DMS 273 treated with DMSO at 0.1 percent for 48 hours (cell line): Measurements from ENCODE around the gene ZBTB32.
A peak's percentile ranks its signal among the peaks of the same experiment; 100 is the strongest.
"Not testable (repeated sequence)": the region's sequence is repeated elsewhere in the genome, so short reads cannot be mapped to it uniquely, and the experiment has no call there.

Source experiments
- DNase-seq: peaks from one replicate; lab custom pipeline; 2025; lab: John Stamatoyannopoulos, UW

Gene ZBTB32, protein sequence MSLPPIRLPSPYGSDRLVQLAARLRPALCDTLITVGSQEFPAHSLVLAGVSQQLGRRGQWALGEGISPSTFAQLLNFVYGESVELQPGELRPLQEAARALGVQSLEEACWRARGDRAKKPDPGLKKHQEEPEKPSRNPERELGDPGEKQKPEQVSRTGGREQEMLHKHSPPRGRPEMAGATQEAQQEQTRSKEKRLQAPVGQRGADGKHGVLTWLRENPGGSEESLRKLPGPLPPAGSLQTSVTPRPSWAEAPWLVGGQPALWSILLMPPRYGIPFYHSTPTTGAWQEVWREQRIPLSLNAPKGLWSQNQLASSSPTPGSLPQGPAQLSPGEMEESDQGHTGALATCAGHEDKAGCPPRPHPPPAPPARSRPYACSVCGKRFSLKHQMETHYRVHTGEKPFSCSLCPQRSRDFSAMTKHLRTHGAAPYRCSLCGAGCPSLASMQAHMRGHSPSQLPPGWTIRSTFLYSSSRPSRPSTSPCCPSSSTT

DNA sequence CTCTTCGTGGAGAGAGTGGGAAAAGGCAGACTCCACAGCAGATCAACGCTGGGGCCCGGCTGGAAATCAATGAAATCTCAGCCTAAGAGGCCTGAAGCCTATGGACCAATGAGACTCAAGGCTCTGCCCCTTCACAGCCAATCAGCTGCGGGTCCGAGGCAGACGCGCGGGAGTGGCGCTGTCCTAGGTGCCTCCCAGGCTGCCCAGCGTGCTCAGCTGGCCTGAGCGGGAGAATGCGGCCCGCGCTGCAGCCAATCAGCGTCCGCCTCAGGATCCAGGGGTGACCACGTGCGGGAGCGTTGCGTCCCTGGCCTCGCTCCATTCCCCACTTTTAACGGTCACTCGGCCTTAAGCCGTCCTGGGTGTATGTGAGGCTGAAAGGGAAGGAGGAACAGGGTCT lies at the start of gene ZBTB32:
Gene ZBTB32 (plus strand): TSS at position 341 of the 400 bp plus-strand sequence. CDS start 10,069 bp downstream, outside the sequence.
- DNase-seq: no peak

DNA sequence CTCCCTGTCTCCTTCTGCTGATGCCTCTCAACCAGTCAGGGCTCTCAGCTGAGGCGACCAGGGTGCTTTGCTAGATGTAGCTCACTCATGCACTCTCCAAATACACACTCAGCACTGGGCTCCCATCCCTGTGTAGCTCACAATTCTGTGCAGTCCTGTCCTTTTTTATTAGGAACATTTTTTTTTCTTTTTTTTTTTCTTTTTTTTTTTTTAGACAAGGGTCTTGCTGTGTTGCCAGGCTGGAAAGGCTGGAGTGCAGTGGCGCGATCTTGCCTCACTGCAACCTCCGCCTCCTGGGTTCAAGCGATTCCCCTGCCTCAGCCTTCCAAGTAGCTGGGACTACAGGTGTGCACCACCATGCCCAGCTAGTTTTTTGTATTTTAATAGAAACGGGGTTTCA lies 49.5 kb upstream of the ZBTB32 start:
- DNase-seq: not testable (repeated sequence)

DNA sequence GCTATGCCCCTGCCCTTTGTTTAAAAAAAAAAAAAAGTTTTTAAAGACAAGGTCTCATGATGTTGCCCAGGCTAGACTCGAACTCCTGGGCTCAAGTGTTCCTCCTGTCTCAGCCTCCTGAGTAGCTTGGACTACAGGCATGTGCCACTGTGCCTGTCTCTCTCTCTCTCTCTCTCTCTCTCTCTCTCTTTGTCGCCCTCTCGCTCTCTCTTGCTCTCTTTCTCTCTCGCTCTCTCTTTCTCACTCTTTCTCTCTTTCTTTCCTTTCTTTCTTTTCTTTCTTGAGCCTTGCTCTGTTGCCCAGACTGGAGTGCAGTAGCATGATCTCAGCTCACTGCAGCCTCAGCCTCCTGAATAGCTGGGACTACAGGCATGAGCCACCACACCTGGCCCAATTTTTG lies 48.8 kb upstream of the ZBTB32 start:
- no peak for DNase-seq

GRCh38 chr19:35656700-35657099 lies 47.7 kb upstream of the ZBTB32 start:
- no peak for DNase-seq

DNA sequence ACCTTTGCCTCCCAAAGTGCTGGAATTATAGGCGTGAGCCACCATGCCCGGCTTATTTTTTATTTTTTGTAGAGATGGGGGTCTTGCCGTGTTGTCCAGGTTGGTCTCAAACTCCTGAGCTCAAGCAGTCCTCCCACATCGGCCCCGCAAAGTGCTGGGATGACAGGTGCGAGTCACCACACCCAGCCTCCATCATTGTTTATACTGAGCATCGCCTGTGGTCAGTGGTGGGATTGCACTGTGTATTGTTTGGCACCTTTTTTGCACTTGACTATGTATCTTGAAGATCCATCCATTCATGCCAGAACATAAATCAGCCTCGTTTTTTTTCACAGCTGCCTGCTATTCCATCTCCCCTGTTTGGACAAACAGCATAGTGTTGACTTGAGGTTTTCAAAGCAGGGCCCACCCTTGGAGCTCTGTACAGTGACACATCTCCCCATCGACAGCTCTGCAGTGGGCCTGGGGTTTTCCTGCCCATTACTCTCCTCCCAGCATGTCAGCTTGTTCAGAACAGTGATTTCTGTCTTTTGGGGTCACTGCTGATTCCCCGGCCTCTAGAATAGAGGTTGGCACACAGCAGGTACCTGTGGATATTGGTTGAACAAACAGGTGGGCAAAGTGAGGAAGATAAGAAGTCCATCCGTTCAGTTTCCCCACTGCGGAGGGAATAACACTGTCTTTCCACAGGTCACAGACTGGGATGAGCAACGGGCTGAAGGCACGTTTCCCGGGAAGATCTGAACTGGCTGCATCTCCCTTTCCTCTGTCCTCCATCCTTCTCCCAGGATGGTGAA lies 46.3 kb upstream of the ZBTB32 start:
- DNase-seq: no peak

GRCh38 chr19:35661995-35662340 lies 42.4 kb upstream of the ZBTB32 start:
- no peak for DNase-seq

DNA sequence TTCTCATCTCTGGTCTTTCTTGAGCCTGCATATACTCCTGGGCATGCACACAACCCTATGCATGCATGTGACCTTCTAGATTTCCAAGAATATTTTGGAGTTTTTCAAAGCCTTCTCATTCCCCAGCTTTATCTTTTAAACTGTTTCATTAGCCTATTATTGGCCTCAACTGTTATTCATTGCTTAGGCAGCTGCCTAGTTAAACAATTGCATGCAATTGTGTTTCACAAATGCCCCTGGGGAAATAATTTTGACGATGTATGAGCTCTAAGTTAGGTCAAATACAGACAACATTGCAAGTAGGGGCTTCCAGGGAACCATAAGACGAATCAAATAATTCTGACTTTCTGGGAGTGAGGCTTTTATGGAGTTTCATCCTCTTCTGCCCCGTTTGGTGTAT lies 40.4 kb upstream of the ZBTB32 start:
- DNase-seq: no peak

GRCh38 chr19:35665157-35665556 lies 39.2 kb upstream of the ZBTB32 start:
- no peak for DNase-seq

DNA sequence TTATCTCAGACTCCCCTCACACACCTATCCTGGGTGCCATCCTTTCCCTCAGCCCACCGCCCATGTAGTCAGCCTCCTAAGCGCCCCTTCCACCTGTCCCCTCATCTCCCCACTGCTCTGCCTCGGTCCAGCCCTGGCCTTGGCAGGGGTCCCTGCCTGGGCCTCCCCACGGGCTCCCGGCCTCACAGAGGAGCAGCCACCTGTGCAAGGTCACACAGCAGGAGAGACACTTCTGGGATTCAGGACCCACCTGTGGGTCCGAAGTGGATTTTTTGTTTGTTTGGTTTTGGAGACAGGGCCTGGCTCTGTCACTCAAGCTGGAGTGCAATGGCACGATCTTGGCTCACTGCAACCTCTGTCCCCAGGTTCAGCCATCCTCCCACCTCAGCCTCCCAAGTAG lies 38.8 kb upstream of the ZBTB32 start:
- no peak for DNase-seq

DNA sequence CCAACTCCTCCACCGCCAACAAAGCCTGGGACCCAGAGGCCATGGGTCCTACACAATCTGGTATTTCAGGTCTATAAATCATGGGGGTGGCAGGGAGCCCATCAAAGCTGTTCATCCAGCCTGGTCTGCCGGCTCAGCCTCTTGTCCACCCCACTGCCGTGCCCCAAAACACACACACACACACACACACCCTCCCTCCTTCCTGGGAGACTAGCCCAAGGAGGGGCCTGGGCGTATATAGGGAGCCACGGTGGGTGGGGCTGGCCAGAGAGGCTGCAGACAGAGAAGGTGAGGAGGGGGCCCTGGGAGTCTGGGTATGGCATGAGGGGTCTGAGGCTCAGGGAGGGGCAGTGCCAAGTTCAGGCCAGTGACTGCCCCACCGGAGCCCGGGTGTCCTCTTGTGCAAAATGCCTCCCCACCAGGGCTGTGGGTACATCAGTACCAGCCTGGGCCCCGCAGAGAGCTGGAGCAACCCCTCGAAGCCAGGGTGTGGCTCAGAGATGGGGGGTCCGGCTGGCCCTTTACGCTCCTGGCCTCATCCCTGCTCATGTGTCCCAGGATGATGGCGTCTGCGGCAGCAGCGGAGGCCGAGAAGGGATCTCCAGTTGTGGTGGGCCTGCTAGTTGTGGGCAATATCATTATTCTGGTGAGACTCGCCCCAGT lies 38.0 kb upstream of the ZBTB32 start, which contains the start of gene UPK1A:
Gene UPK1A (plus strand): TSS at position 267 of the 663 bp plus-strand sequence. CDS start 296 bp downstream, at position 563.
- DNase-seq: no peak

GRCh38 chr19:35669566-35669965 lies 34.8 kb upstream of the ZBTB32 start:
- DNase-seq: no peak

DNA sequence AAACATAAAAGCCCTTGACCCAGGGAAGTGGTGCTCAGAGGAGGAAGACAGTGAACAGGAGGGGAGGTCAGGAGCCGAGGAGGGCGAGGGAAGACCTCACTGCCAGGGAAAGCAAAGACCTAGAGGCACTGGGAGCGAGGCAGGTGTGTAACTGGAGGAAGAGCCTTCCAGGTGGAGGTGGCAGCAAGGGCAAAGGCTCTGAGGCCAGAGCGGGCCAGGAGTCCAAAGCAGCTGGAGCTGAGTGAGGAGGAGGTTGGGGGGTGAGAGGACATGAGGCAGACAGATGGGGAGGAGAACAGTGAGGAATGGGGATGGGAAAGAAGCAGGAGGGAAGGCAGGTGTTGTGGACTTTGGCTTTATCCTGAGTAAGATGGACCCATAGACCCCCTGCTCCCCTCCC lies 34.4 kb upstream of the ZBTB32 start:
- no peak for DNase-seq

DNA sequence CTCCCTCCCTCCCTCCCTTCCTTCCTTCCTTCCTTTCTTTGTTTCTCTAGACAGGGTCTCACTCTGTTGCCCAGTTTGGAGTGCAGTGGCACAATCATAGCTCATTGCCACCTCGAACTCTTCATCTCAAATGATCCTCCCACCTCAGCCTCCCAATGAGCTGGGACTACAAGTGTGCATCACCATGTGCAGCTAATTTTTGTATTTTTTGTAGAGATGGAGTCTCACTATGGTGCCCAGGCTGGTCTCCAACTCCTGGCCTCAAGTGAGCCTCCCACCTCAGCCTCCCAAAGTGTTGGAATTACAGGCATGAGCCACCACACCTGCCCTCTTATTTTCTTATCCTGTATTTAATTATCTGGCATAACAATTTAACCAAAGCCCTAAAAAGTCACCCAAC lies 33.7 kb upstream of the ZBTB32 start:
- no peak for DNase-seq

- DNase-seq: no peak
These were observed 32.5 kb upstream of the ZBTB32 start for GRCh38 chr19:35671818-35672217.

GRCh38 chr19:35673121-35673804 lies 31.1 kb upstream of the ZBTB32 start:
- no peak for DNase-seq

DNA sequence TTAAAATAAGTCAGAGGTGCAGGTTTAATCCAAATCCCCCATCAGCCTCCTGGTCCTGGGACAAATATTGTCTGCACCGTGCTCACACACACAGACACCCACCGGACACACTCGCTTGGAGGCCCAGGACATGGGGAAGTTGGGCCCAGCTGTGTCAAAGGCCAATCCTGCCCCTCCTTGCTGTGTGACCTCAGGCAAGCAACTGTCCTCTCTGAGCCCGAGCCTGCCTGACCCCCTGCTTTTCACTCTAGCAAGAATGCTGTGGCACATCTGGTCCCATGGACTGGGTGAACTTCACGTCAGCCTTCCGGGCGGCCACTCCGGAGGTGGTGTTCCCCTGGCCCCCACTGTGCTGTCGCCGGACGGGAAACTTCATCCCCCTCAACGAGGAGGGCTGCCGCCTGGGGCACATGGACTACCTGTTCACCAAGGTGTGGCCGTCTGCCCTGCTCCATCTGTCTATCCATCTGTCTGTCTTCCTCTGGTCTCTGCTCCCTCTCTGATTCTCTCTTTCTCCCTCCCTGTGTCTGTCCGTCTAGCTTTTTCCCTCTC lies 28.7 kb upstream of the ZBTB32 start:
- DNase-seq: no peak

- no peak for DNase-seq
These were observed 14.5 kb upstream of the ZBTB32 start for GRCh38 chr19:35689836-35690235.

DNA sequence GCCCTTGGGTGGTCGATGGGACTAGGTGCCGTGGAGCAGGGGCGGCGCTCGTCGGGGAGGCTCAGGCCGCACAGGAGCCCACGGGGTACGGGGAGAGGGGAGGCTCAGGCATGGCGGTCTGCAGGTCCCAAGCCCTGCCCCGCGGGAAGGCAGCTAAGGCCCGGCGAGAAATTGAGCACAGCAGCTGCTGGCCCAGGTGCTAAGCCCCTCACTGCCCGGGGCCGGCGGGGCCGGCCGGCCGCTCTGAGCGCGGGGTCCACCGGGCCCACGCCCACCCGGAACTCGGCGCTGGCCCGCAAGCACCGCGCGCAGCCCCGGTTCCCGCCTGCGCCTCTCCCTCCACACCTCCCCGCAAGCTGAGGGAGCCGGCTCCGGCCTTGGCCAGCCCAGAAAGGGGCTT lies 13.3 kb upstream of the ZBTB32 start:
- not testable (repeated sequence) for DNase-seq

- no peak for DNase-seq
These were observed 12.3 kb upstream of the ZBTB32 start for GRCh38 chr19:35692010-35692409.

DNA sequence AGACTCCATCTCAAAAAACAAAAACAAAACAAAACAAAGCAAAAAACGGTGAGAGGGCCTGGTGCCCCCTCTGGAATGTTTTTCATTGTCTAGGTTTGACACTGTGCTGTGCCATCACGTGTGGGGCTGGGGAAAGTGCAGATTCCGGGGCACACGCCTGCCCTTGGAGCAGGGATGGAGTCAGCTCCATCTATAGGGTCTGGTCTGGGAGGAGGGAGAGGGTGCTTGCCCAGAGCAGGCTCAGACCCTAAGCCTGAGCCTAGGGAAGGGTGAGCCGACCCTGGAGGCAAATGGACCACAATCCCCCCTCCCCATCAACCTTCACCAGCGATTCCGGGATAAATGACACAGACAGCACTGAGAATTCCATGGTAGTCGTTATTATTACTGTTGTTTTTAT lies 10.9 kb upstream of the ZBTB32 start:
- DNase-seq: no peak

GRCh38 chr19:35693835-35694599 lies 10.3 kb upstream of the ZBTB32 start:
- peak; percentile 53 for DNase-seq
